Parathyroid adenoma (tissue), 2 donors: ENCODE results near the gene NCAPH2.
A peak's percentile ranks its signal among the peaks of the same experiment; 100 is the strongest.

Source experiments
- H2AFZ ChIP-seq: fragments of 300-600 bp; sonication (generic); one replicate; pipeline ENCODE4 v1.7.0; 2017; ENCODE audit warnings: antibody characterized with exemption, mild to moderate bottlenecking
- H3K27ac ChIP-seq: fragments of 300-600 bp; sonication (generic); one replicate; pipeline ENCODE4 v1.7.0; 2017
- H3K27me3 ChIP-seq: fragments of 300-600 bp; sonication (generic); one replicate; pipeline ENCODE4 v1.7.0; 2017; ENCODE audit warnings: low read length; ENCODE audit not compliant: control insufficient read depth, insufficient read depth
- H3K36me3 ChIP-seq: fragments of 300-600 bp; sonication (generic); one replicate; pipeline ENCODE4 v1.7.0; 2017; ENCODE audit warnings: low read length; ENCODE audit not compliant: control insufficient read depth, insufficient read depth
- H3K4me1 ChIP-seq: fragments of 300-600 bp; sonication (generic); one replicate; pipeline ENCODE4 v1.7.0; 2017; ENCODE audit warnings: control low read depth
- H3K4me2 ChIP-seq: fragments of 300-600 bp; sonication (generic); one replicate; pipeline ENCODE4 v1.7.0; 2017; ENCODE audit warnings: low read length
- H3K4me3 ChIP-seq: fragments of 300-600 bp; sonication (generic); one replicate; pipeline ENCODE4 v1.7.0; 2017; ENCODE audit warnings: low read depth, low read length
- H3K79me2 ChIP-seq: fragments of 300-600 bp; sonication (generic); one replicate; pipeline ENCODE4 v1.7.0; 2017; ENCODE audit warnings: control low read depth
- H3K9ac ChIP-seq: fragments of 300-600 bp; sonication (generic); one replicate; pipeline ENCODE4 v1.7.0; 2017; ENCODE audit warnings: mild to moderate bottlenecking
- H3K9me3 ChIP-seq: fragments of 300-600 bp; sonication (generic); one replicate; pipeline ENCODE4 v1.7.0; 2017; ENCODE audit warnings: low read length; ENCODE audit not compliant: control insufficient read depth
- TF ChIP-seq, protein P1 (sequence below): fragments of 300-600 bp; sonication (generic); IDR thresholded peaks from one replicate; pipeline ENCODE4 v1.7.0; 2017; ENCODE audit warnings: antibody characterized with exemption, mild to moderate bottlenecking
- donor health status: primary hyperparathyroidism.

NCAPH2 gene

DNA sequence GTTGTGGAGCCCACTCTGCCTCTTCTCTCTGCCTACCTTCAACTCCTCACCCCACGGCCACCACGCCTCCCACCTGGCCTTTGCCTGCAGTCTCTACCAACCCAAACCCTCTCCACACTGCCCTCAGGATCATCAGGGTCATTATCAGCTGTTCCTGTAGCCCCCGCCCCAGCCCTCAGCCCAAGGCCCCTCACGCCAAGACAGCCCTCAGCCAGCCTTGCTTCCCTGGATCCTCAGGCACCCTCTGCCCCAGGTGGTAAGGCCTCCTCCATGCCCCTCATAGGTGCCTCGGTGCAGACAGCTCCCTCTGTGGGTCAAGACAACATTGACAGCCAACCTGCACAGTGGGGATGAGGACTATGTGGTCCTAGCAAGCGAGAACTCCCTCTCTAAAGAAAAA lies 34.9 kb upstream of the NCAPH2 start:
- no peaks in the 10 kb centered on the region for H3K27me3 ChIP-seq
- H3K79me2 ChIP-seq: peaks cover 40% of the 10 kb centered on the region
- peaks cover 10% of the 10 kb centered on the region for H3K4me1 ChIP-seq
- no peak overlapping the region for H3K27ac ChIP-seq
- H3K4me2 ChIP-seq: peak overlapping the region; percentile 98
- H3K4me3 ChIP-seq: no peak overlapping the region
- no peak overlapping the region for H3K9ac ChIP-seq
- no peaks in the 10 kb centered on the region for H3K9me3 ChIP-seq
- H2AFZ ChIP-seq: no peak overlapping the region
- H3K36me3 ChIP-seq: no peaks in the 10 kb centered on the region
- TF ChIP-seq, protein P1, sequence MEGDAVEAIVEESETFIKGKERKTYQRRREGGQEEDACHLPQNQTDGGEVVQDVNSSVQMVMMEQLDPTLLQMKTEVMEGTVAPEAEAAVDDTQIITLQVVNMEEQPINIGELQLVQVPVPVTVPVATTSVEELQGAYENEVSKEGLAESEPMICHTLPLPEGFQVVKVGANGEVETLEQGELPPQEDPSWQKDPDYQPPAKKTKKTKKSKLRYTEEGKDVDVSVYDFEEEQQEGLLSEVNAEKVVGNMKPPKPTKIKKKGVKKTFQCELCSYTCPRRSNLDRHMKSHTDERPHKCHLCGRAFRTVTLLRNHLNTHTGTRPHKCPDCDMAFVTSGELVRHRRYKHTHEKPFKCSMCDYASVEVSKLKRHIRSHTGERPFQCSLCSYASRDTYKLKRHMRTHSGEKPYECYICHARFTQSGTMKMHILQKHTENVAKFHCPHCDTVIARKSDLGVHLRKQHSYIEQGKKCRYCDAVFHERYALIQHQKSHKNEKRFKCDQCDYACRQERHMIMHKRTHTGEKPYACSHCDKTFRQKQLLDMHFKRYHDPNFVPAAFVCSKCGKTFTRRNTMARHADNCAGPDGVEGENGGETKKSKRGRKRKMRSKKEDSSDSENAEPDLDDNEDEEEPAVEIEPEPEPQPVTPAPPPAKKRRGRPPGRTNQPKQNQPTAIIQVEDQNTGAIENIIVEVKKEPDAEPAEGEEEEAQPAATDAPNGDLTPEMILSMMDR: no peak

DNA sequence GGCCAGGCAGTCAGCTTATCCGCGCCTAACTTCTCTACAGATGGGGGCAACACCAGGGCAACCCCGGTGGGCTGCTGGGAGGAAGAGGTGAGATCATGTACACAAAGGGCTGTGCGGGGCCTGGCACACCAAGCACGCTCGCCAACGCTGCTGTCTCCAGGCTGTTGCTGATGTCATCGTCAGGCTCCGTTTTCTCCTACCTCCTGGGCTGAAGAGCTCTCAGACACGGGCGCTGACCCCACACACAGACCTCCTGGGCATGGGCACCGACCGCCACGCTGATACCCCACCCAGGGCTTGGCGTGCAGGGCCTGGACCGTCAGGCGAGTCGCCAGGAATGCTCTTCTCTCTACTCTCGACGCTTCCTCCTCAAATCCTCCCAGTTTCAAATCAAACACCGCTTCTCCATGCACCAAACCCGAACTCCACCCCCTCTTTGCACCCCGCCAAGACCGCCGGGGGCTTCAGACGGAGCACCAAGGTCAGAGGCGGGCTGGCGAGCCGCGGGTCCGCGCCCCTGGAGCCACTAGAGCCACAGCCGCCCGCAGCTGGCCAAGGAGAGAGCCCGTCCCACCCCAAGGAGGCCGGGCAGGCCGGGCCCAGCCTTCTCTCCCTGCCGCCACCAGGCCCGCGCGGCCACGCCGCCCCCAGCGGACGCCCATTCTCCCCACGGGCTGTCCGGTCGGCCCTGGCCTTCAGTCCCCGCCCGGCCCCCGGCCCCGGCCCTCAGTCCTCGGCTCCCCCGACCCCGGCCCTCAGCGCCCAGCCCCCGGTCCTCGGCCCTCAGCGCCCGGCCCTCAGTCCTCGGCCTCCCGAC lies 34.0 kb upstream of the NCAPH2 start:
- Histone ChIP-seq H3K9me3 (no peaks in the 10 kb centered on the region), H3K4me1 (peaks cover 10% of the 10 kb centered on the region), H3K27ac (no peak overlapping the region), H3K79me2 (peaks cover 40% of the 10 kb centered on the region), H2AFZ (no peak overlapping the region), H3K27me3 (no peaks in the 10 kb centered on the region), H3K4me3 (peak overlapping the region; percentile 70), H3K9ac (peak overlapping the region; percentile 21), H3K36me3 (no peaks in the 10 kb centered on the region), H3K4me2 (peak overlapping the region; percentile 98)
- TF ChIP-seq, protein P1: no peak

DNA sequence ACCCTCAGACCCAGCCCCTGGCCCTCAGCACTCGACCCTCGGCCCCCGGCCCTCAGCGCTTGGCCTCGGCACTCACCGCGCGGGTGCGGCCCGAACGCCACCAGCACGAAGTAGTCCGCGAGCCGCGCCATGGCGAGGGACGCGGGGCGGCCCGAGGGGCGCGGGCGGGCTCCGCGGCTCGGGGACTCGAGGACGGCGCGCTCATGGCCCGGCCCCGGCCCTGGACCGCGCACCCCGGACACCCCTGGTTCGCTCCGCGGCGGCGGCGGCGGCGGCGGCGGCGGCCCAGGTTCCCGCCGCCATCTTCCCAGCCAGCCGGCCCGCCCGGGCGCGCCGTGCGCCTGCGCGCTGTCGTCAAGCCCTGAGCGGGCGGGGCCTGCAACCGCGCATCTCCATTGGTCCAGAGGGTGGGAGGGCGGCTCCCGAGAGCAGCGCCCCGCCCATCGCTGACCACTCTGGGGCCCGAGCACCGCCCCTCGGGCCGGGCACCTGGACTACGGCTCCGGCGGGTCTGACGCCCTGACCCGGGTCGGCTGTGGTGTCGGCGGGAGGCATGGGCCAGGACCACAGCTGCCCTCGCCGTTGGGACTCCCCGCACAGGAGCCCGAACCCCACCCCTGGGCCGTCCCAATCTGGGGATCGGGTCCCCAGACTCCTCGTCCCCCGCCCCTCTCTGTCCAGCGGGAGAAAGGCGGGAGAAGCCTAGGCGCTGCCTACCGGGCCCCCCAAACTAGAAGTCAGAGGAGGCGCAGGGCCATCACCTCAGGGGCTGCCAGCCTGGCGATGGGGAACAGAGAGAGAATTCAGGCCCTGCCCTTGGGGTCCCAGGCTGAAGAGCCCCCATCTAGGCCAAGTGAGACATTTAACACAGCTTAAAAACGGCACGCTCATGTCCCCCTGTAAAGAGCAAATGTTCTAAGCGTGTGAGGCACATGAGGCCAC lies 33.0 kb upstream of the NCAPH2 start, which contains the start of gene SBF1:
Gene SBF1 (minus strand): TSS at position 326 of the 942 bp plus-strand sequence. CDS start 195 bp downstream, at position 131.
- H3K4me3 ChIP-seq: peak within 1 kb of the TSS; percentile 70
- no peaks in the 10 kb centered on the region for H3K9me3 ChIP-seq
- no peaks in the 10 kb centered on the region for H3K27me3 ChIP-seq
- H3K4me2 ChIP-seq: peak within 1 kb of the TSS; percentile 99
- no peaks in the 10 kb centered on the region for H3K36me3 ChIP-seq
- peaks cover 10% of the 10 kb centered on the region for H3K4me1 ChIP-seq
- no peak within 1 kb of the TSS for H3K27ac ChIP-seq
- peaks cover 38% of the 10 kb centered on the region for H3K79me2 ChIP-seq
- TF ChIP-seq, protein P1: no peak
- H3K9ac ChIP-seq: peak within 1 kb of the TSS; percentile 21
- peak within 1 kb of the TSS; percentile 91 for H2AFZ ChIP-seq

DNA sequence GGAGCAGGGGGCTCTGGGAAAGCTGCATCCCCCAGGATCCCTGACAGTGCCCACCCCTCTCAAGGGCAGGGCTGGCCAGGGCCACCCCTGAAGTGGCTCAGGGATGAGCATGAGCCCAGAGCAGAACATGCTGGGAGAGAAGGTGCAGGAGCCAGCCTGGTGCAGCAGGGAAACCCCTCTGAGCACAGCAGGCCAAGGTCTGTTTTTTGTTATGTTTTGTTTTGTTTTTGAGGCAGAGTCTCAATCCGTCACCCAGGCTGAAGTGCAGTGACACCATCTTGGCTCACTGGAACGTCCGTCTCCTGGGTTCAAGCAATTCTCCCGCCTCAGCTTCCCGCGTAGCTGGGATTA lies 32.4 kb upstream of the NCAPH2 start:
- no peak overlapping the region for H3K9ac ChIP-seq
- H3K79me2 ChIP-seq: peaks cover 34% of the 10 kb centered on the region
- no peak overlapping the region for H3K27ac ChIP-seq
- no peaks in the 10 kb centered on the region for H3K36me3 ChIP-seq
- H3K4me3 ChIP-seq: no peak overlapping the region
- peaks cover 8% of the 10 kb centered on the region for H3K4me1 ChIP-seq
- no peak overlapping the region for H2AFZ ChIP-seq
- TF ChIP-seq, protein P1: no peak
- H3K9me3 ChIP-seq: no peaks in the 10 kb centered on the region
- H3K27me3 ChIP-seq: no peaks in the 10 kb centered on the region
- H3K4me2 ChIP-seq: peak overlapping the region; percentile 99
